Natural killer cell (primary cell): Measurements from ENCODE around the gene CHAD. TPM values are rescaled to one million over a fixed set of nuclear protein-coding genes. Genes with fewer than 3 reads are reported as not detected.

Source experiments
- ATAC-seq, 3 donors: fragments of 150-1000 bp in 2 of 3; fragments of 200-7000 bp in 1 of 3; cut with Tn5 transposase; 1 replicate in 1 of 3; 2 replicates in 2 of 3; pipeline ENCODE4 v1.10.0; 2021; ENCODE audit warnings: mild to moderate bottlenecking in 2 of 3, moderate library complexity in 2 of 3
- DNase-seq, 2 donors: peaks; one replicate each; pipeline versions ENCODE4 v3.0.0 to v3.0.0-alpha.2; 2013 to 2021; ENCODE audit warnings: mixed read lengths in 1 of 2
- H3K27ac ChIP-seq: one replicate; pipeline ENCODE4 v1.5.1; 2013; ENCODE audit warnings: mild to moderate bottlenecking, low read length
- H3K27me3 ChIP-seq: one replicate; pipeline ENCODE4 v1.6.1; 2013; ENCODE audit warnings: low read length; ENCODE audit not compliant: control insufficient read depth, insufficient read depth
- H3K36me3 ChIP-seq: one replicate; pipeline ENCODE4 v1.6.1; 2013; ENCODE audit warnings: low read length; ENCODE audit not compliant: control insufficient read depth, insufficient read depth
- H3K4me1 ChIP-seq: one replicate; pipeline ENCODE4 v1.6.1; 2013; ENCODE audit warnings: low read length; ENCODE audit not compliant: control insufficient read depth, insufficient read depth
- H3K4me3 ChIP-seq: one replicate; pipeline ENCODE4 v1.5.1; 2013; ENCODE audit warnings: low read length
- H3K9me3 ChIP-seq: one replicate; pipeline ENCODE4 v1.6.1; 2013; ENCODE audit warnings: low read length; ENCODE audit not compliant: control insufficient read depth, insufficient read depth
- H3K27ac Mint-ChIP-seq, 2 donors: one replicate each; pipeline ENCODE4 v1.8.0; 2022; ENCODE audit warnings: mild to moderate bottlenecking in 2 of 2, mixed read lengths in 2 of 2, moderate library complexity in 1 of 2
- H3K27me3 Mint-ChIP-seq, 2 donors: one replicate each; pipeline ENCODE4 v1.8.0; 2022; ENCODE audit warnings: low read depth in 2 of 2, mixed read lengths in 2 of 2
- H3K36me3 Mint-ChIP-seq: one replicate; pipeline ENCODE4 v1.8.0; 2022; ENCODE audit warnings: mixed read lengths
- H3K4me1 Mint-ChIP-seq, 2 donors: one replicate each; pipeline ENCODE4 v1.8.0; 2022; ENCODE audit warnings: mixed read lengths in 2 of 2
- H3K4me3 Mint-ChIP-seq: one replicate; pipeline ENCODE4 v1.8.0; 2022; ENCODE audit warnings: mild to moderate bottlenecking, moderate library complexity, mixed read lengths
- H3K9me3 Mint-ChIP-seq, 2 donors: one replicate each; pipeline ENCODE4 v1.8.0; 2022; ENCODE audit warnings: mixed read lengths in 2 of 2
- CTCF ChIP-seq: fragments of 200-600 bp; IDR thresholded peaks from one replicate; pipeline ENCODE4 v1.8.0; 2022; ENCODE audit warnings: antibody characterized with exemption
- WGBS: methylation state at CpG from one replicate; pipeline ENCODE4 v1.1.7; 2013; ENCODE audit warnings: missing lambda C conversion rate; ENCODE audit not compliant: insufficient coverage; 5-methylcytosine and 5-hydroxymethylcytosine counted together
- intact Hi-C: fragments of 100-400 bp; cut with micrococcal nuclease; formaldehyde crosslinking; loops from one replicate; pipeline ENCODE4 v1.14.2; 2022
- total RNA-seq, 4 donors: library from RNA; stranded (reverse); fragments of 120-200 nt in 1 of 4; gene quantifications; one replicate each; pipeline versions ENCODE4 v1.2.3 to v1.2.4, GENCODE V29; 2013 to 2022

Gene CHAD
- total RNA-seq, 3 donors from 2014 or later (not counting 1 experiment from before 2014, with no cell fraction given) = 0.60 TPM; not detected in 2

- no peaks in the 10 kb centered on the region for H3K27me3 Mint-ChIP-seq
- H3K36me3 Mint-ChIP-seq = no peaks in the 10 kb centered on the region
- Histone ChIP-seq H3K4me1 (no peaks in the 10 kb centered on the region), H3K27ac (no peak overlapping the region), H3K36me3 (no peaks in the 10 kb centered on the region), H3K4me3 (no peak overlapping the region), H3K9me3 (no peaks in the 10 kb centered on the region), H3K27me3 (no peaks in the 10 kb centered on the region)
- H3K9me3 Mint-ChIP-seq = no peaks in the 10 kb centered on the region
- DNase-seq (no peak), ATAC-seq (no peak)
- WGBS = 97% methylated on average over 1 of the region's 2 CpGs
- intact Hi-C loops = no loop called here
- H3K27ac Mint-ChIP-seq = no peak overlapping the region
- no peak overlapping the region for H3K4me3 Mint-ChIP-seq
- no peak for TF ChIP-seq CTCF
- H3K4me1 Mint-ChIP-seq = peaks cover 0 to 14% of the 10 kb centered on the region in 2 donors
These were observed 20.0 kb downstream of the CHAD start for GRCh38 chr17:50448643-50449042.

- Histone ChIP-seq H3K36me3 (no peaks in the 10 kb centered on the region), H3K27me3 (no peaks in the 10 kb centered on the region), H3K27ac (no peak overlapping the region), H3K9me3 (no peaks in the 10 kb centered on the region), H3K4me1 (no peaks in the 10 kb centered on the region), H3K4me3 (no peak overlapping the region)
- Mint-ChIP-seq H3K27ac (no peak overlapping the region), H3K4me1 (peaks cover 0 to 14% of the 10 kb centered on the region in 2 donors), H3K4me3 (no peak overlapping the region), H3K36me3 (no peaks in the 10 kb centered on the region), H3K27me3 (no peaks in the 10 kb centered on the region), H3K9me3 (no peaks in the 10 kb centered on the region)
- ATAC-seq (no peak), DNase-seq (no peak)
- 95% methylated on average over 5 of the region's 7 CpGs for WGBS
- intact Hi-C loops = no loop called here
- TF ChIP-seq CTCF = no peak
These were observed 20.6 kb downstream of the CHAD start for GRCh38 chr17:50447870-50448595.

- H3K36me3 Mint-ChIP-seq = no peaks in the 10 kb centered on the region
- peaks cover 0 to 5% of the 10 kb centered on the region in 2 donors for H3K4me1 Mint-ChIP-seq
- Histone ChIP-seq H3K27me3 (no peaks in the 10 kb centered on the region), H3K4me3 (no peak overlapping the region), H3K4me1 (no peaks in the 10 kb centered on the region), H3K9me3 (no peaks in the 10 kb centered on the region), H3K36me3 (no peaks in the 10 kb centered on the region), H3K27ac (no peak overlapping the region)
- intact Hi-C loops = no loop called here
- no peaks in the 10 kb centered on the region for H3K9me3 Mint-ChIP-seq
- no peak for DNase-seq
- TF ChIP-seq CTCF = no peak
- no peak overlapping the region for H3K27ac Mint-ChIP-seq
- no peak for ATAC-seq
- no peak overlapping the region for H3K4me3 Mint-ChIP-seq
- WGBS = 75% methylated on average over 1 of the region's 1 CpG
- no peaks in the 10 kb centered on the region for H3K27me3 Mint-ChIP-seq
These were observed 22.9 kb downstream of the CHAD start for GRCh38 chr17:50445730-50446325.
